Muscle of arm (tissue), 12 donors: ENCODE measurements around the gene LRP5. TPM values are rescaled to one million over a fixed set of nuclear protein-coding genes. Genes with fewer than 3 reads are reported as not detected.
A peak's percentile ranks its signal among the peaks of the same experiment; 100 is the strongest.
"Not testable (repeated sequence)": the region's sequence is repeated elsewhere in the genome, so short reads cannot be mapped to it uniquely, and the experiment has no call there.

Source experiments
- DNase-seq: peaks from one replicate; pipeline ENCODE4 v3.0.0-alpha.2; 2013
- polyA plus RNA-seq, 12 donors: library from polyadenylated mRNA; unstranded; fragments of 120-200 nt; gene quantifications; one replicate each; pipeline ENCODE4 v1.2.1, GENCODE V29; 2013; ENCODE audit not compliant: insufficient read length in 12 of 12

The LRP5 gene
- polyA plus RNA-seq, 12 donors, result 33.3 to 88.3 (median 44.0) TPM; not detected in 1

DNA sequence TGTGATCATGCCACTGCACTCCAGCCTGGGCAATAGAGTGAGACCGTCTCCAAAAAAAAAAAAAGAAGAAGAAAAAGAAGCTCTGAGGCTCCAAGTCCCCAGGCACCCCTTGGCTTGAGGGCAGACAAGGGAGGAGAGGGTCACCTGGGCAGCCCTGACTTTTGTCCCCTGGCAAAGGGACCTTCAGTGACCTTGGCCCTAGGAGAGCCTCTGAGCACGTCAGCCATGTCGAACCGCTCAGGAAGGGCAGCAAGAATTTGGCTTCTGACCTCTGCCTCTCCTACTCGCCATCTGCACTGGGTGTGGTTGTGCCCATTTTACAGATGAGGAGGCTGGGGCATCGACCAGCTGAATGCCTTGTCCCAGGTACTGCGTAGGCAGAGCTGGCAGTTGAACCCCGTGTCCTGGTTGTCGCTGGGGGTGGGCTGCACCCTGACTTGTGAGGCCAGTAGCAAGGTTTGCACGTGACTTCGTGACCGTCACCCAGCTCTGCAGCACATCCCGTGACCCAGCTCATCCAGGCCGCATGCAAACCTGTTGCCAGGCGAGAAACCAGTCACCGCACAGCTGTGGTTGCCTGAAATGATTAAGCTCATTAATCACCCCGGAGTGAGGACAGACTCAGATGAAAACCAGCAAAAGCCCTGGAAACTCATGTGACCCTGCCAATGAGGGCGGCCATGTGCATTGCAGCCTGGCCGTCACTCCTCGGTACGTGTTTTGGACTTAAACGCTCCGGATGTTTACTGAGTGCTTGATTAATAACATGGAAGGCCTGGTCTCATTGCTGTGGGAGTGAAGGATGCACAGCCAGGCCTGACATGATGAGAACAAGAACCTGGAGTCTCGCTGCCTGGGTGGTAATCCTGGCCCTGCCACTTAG, 100.4 kb downstream of the LRP5 start:
- no peak for DNase-seq

DNA sequence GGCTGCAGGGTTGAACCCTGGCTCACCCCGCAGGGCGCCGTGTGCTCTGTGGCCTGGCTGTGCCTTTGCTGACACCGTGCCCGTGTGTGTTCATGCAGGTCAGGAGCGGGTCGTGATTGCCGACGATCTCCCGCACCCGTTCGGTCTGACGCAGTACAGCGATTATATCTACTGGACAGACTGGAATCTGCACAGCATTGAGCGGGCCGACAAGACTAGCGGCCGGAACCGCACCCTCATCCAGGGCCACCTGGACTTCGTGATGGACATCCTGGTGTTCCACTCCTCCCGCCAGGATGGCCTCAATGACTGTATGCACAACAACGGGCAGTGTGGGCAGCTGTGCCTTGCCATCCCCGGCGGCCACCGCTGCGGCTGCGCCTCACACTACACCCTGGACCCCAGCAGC, 101.2 kb downstream of the LRP5 start:
- DNase-seq, result no peak

DNA sequence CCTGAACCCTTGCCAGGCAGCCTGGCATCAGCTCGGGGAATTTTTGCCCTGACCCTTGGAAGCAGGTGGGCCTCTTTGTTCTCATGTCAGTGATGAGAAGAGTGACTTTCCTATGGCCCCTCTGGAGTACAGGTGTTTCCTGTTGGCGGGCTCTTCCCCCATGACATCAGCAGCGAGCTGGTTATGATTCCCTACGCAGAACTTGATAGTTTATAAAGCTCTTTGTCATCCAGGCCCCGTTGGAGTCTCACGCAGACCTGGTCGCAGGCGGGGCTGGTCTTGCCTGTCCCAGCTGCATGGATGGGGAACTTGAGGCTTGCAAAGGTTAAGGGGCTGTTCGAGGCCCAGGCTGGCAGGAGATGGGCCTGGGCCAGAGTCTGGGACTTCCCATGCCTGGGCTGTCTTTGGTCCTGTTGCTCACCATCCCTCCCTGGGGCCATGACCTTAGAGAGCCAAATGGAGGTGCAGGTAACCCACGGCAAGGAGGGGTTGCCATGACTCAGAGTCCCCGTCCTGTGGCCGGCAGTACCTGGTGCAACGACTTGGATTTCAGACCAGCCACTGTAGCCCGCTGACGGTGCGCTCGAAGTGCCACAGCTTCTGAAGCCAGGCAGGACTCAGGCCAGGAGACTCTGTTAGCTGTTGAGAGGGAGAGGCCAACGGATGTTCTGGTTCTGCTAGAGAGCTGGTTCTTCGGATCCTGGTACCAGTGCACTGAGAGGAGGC, 102.3 kb downstream of the LRP5 start:
- no peak for DNase-seq

DNA sequence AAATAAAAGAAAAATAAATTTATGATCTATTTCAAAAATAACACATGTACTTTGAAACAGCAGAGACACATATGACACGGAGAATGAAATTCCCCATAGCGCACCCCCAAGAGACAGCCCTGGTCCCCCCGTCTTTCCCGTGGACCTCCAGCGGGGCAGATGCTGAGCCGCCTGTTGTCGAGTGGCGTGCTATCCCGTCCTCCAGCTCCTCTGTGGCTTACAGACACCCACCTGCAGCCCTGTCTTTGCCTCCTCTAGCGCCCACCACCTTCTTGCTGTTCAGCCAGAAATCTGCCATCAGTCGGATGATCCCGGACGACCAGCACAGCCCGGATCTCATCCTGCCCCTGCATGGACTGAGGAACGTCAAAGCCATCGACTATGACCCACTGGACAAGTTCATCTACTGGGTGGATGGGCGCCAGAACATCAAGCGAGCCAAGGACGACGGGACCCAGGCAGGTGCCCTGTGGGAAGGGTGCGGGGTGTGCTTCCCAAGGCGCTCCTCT, 103.7 kb downstream of the LRP5 start:
- no peak for DNase-seq

DNA sequence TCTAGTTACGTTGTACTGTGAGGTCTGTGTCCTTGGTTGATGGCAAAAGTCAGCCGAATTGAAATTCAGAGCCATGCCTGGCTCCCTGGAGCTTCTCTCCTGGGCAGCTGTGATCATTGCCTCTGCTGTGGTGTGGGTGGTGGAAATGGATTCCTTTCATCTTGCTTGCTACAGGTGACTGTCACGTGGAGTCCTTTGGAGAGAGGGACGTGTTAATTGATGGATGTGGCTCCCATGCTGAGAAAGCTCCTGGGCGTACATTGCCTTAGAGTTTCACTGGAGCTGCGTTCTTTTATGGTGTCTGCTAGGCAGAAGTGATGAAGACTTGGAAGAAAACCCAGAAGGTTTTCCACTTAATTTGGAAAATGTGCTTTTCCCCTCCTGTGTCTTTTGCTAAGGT, 106.3 kb downstream of the LRP5 start:
- DNase-seq, result no peak

DNA sequence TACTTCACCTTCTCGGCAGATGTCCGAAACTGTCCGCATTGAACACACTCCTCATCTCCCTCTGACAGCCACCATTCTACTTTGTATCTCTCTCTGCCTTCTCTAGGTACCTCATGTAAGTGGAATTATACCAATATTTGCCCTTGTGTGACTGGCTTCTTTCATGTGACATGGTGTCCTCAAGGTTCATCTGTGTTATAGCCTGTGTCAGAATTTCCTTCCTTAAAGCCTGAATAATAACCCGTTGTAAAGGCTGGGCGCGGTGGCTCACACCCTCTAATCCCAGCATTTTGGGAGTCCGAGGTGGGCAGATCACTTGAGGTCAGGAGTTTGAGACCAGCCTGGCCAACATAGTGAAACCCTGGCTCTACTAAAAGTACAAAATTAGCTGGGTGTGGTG, 107.8 kb downstream of the LRP5 start:
- DNase-seq, result no peak

DNA sequence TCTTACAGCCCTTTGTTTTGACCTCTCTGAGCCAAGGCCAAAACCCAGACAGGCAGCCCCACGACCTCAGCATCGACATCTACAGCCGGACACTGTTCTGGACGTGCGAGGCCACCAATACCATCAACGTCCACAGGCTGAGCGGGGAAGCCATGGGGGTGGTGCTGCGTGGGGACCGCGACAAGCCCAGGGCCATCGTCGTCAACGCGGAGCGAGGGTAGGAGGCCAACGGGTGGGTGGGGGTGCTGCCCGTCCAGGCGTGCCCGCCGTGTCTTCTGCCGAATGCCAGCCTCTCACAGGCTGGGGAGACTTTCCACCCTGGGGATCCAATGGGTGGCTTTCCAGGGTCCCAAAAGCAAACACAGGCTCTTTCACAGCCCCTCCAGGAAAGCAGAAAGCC, 111.1 kb downstream of the LRP5 start:
- no peak for DNase-seq

DNA sequence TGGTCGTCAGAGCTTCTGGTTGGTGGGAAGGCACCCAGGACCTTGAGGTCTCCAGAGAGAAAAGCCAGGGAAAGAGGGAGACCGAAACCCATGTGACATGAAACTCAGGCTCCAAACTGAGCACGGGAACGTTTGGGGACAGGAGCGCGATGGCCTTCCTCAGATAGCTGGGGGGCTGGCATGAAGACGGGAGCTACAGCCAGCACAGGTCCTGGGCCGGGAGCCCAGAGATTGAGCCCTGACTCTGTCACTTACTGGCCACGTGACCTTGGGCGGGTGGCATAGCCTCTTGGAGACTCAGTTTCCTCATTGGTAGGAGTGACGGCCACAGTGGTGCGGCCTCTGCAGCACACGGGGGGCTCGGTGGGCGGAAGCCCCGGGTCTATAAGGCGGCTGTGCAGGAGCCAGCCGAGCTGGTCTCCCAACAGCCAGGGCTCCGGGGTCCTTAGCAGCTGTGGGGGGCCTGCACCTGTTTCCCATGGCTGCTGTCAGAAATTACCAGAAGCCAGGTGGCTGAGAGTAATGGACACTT, 111.8 kb downstream of the LRP5 start:
- DNase-seq, result no peak

DNA sequence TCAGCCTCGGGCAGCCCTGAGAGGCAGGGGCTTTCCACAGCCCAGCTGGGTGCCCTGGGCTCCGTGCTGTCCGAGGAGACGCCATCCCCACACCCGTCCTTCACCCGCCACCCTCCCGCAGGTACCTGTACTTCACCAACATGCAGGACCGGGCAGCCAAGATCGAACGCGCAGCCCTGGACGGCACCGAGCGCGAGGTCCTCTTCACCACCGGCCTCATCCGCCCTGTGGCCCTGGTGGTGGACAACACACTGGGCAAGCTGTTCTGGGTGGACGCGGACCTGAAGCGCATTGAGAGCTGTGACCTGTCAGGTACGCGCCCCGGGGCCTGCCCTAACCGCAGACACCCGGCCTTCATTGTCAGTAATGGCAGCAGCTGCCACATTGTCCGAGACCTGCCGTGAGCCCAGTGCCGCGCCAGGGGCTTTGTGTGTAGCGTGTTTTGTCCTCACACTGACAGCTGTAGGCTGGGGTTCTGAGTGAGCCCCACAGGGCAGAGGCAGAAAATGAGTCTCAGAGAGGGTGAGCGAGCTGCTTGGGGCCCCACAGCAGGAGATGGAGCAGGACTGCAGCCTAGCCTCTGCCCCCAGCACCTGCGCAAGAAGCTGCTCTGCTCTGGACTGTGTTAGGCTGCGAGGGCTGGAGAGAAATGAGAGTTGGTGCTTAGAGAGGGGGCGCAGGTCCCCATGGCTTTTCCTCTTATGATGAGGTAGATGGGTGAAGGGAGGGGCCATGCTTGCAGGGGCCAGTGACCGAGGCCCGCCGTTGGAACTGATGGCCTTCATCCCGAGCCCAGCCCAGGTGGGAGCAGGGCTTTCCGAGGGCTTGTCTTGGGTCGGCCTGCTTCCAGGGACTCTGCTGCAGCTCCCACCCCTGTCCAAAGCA, 112.8 kb downstream of the LRP5 start:
- DNase-seq, result no peak

DNA sequence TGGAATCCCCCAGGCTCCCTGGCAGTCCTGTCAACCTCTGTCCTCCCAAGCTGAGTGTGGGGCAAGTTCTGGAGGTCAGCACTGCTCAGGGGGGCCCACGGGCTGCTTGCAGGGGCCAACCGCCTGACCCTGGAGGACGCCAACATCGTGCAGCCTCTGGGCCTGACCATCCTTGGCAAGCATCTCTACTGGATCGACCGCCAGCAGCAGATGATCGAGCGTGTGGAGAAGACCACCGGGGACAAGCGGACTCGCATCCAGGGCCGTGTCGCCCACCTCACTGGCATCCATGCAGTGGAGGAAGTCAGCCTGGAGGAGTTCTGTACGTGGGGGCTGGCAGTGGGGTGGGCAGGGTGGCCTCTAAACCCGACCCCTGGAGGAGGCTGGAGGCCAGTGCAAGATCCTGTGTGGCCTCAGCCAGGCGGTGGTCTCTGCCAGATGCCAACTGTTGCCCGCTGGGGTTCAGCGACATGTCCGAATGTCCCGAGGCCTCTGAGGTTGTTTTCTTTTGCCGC, 113.5 kb downstream of the LRP5 start:
- DNase-seq, result no peak

DNA sequence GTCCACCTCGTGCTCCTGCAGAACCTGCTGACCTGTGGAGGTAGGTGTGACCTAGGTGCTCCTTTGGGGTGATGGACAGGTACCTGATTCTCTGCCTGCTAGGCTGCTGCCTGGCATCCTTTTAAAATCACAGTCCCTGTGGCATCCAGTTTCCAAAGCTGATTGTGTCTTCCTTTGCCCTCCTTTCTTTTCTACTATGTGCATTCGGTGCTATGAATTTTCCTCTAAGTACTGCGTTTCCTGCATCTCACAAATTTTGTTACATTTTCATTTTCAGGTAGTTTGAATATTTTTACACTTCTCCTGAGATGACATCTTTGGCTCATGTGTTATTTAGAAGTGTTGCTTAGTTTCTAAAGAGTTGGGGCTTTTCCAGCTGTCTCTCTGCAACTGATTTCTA, 117.3 kb downstream of the LRP5 start:
- DNase-seq, result no peak

DNA sequence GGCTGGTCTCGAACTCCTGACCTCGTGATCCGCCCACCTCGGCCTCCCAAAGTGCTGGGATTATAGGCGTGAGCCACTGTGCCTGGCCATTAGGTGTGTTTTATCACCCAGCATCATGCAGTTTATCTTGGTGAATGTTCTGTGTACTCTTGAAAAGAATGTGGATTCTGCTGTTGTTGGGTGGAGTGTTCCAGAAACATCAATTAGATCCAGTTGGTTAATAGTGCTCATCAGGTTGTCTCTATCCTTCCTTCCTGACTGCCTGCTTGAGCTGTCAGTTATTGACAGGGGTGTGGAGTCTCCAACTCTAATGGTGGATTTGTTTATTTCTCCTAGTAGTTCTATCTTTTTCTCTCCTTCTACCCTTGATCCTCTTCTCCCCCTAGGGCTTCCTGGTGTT, 118.0 kb downstream of the LRP5 start:
- no peak for DNase-seq

DNA sequence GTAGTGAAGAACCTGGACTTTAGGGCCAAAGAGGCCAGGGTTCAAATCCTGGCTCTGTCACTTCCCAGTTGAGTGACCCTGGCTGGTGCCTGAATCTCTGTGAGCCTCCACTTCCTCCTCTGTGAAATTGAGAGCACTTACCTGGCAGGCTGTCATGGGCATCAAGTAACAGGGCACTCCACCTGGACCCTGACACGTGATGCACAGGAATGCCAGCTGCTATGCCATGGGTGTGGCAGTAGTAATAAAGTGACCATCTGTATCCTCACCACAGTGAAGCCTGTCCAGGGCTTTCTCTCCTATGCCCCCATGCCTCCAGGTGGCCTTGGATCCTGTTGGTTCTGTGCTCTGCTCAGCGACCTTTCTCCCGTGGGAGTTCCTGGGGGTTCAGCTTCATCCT, 118.4 kb downstream of the LRP5 start:
- no peak for DNase-seq

DNA sequence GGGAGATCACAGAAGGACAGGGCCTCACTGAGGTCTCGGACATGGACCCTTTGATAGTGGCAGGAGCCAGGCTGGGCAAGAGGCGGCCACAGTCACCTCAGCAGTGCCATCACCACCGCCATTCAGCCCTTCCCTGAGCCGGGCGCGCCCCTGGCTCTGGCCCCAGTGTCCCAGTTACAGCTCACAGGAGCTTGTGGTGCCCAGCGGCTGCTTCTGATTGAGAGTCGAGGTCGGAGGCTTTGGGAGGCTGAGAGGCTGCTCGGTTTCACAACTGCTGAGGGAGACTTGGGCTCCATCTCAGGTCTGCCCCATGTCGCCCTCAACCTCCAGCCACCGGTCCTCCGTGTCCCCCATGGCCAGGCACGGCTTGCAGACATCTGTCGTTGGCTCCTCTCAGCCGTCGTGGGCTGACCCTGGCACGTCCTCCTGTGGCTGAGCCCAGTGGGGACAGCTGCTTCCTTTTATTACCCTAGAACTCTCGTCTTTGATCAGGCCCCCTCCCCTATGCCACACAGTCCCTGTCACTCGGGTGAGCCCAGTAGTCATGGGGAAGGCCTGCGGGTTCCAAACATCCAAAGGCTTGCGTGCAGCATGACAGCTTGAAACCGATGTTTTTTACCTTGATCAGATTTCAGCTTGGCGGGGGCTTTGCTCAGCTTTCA, 119.7 kb downstream of the LRP5 start:
- no peak for DNase-seq

DNA sequence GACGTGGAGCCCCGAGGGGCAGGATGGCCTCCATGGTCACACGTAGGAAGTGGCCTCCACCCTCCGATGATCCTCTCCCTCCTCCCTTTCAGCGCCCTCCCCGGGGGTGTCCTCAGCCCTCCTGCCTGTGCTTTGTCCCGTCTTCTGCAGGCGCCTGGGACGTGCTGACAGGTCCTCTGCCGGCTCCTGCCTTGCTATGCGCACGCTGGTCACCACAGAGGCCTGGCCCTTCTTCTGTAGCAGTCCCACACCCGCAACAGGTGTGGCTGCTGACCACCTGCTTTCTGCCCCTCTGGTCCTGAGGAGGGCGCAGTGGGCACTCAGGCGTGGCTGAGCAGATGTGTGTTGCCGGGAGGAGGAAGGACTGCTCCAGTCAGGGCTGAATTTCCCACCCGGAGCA, 120.5 kb downstream of the LRP5 start:
- DNase-seq, result no peak

DNA sequence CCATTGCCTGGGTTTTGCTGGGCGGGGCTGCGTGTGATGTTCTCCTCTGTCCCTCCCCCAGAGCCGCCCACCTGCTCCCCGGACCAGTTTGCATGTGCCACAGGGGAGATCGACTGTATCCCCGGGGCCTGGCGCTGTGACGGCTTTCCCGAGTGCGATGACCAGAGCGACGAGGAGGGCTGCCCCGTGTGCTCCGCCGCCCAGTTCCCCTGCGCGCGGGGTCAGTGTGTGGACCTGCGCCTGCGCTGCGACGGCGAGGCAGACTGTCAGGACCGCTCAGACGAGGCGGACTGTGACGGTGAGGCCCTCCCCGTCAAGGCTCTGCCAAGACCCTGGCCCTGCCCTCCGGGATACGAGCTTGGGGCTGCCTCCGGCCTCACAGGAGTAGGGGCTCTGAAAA, 121.2 kb downstream of the LRP5 start:
- no peak for DNase-seq

DNA sequence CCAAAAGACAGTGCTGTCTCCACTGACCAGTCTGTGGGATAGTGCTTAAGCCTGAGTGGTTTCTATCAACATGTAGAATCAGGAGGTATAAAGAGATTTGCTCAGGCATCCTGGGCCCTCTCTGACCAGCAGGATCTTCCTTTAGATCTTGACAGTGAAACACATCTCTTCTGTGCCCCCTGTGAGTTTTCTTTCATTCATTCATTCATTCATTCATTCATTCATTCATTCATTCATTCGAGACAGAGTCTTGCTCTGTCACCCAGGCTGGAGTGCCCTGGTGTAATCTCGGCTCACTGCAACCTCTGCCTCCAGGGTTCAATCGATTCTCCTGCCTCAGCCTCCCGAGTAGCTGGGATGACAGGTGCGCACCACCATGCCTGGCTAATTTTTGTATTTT, 121.8 kb downstream of the LRP5 start:
- DNase-seq, result not testable (repeated sequence)

DNA sequence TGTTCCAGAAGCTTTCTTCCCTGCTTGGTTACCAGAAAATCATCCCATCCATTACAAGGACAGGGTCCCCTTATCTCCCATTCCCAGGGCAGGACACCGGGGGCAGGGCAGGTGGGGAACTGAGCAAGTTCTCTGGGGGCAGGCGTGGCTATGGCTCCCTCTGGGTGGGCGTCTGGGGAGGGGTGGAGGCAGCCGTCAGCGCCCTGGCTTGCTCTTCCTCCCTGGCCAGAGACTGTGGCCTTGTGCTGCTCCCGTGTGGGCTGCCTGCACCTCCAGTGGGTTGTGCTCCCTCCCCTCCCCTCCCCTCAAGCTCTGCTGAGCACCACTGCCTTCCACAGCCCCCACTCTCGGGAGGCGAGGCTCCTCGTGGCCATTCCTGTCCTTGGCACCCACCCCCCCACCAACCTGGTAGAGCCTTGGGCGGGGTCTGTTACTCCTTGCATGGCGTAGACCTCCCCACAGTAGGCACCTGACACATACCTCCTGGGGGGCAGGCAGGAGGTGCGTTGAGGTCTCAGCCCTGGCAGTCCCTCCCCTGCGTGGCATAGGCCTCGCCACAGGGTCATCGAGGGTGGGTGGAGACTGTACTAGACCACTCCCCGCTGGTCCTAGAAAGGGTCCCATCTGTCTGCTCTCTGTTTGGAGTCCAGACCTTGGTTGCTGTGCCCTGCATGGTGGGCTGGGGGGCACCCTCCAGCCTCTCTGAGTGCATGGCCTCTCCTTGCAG, 123.9 kb downstream of the LRP5 start:
- no peak for DNase-seq

DNA sequence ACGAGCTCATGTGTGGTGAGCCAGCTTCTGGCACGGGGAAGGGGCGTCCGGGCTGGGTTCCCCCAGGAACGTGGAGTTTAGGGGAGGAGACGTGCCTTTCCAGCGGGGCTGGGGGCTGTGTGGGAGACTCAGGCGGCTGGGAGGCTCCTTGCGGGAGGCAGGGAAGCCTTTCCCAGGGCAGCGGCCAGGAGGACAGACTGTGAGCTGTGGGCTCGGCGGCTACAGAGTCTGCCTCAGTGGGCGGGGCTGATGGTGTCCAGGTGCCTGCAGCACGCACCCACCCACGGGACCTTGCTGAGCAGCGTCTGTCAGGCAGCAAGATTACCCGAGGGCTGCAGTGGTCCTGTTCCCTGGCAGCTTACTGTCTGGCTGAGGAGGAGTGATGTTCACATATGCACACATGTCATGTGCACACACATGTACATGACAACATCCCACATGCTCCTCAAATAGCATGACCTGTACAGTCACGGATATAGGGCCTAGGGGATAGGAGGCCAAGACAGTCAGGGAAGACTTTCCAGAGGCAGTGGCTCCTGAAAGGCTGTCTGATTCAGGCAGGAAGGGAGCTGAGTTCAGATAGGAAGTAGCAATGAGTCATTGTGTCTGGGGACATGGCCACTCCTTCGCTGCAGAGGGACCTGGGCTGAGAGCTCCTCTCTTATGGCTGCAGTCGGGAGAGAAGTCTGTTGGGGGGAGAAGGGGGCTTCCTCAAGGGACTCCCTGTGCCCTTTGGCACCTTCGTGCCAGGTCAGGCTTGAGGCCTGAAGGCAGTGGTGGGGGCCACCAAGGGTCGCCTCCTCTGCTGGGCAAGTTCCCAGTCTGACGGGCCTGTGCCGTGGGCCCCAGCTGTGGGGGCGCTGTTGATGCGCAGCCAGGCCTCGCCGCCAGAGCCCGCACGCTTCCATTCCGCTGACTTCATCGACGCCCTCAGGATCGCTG, 124.9 kb downstream of the LRP5 start:
- peak; percentile 63 for DNase-seq
